Esophagus squamous epithelium (tissue), 4 donors: Measurements from ENCODE around the gene SMAD3.

ENCODE experiments used
- POLR2A ChIP-seq, 4 donors: fragments of 450-650 bp; IDR thresholded peaks; one replicate each; pipeline ENCODE4 v1.6.1; 2017; ENCODE audit warnings: antibody characterized with exemption in 4 of 4, mild to moderate bottlenecking in 4 of 4, moderate library complexity in 3 of 4
- TF ChIP-seq, protein P1 (sequence below), 6 experiments: fragments of 450-650 bp in 4 of 6; fragments of 200-600 bp in 2 of 6; sonication (generic) in 2 of 6; IDR thresholded peaks; one replicate each; pipeline ENCODE4 v1.5.1; 2016 to 2019; ENCODE audit warnings: antibody characterized with exemption in 6 of 6, mild to moderate bottlenecking in 4 of 6, moderate library complexity in 4 of 6

DNA sequence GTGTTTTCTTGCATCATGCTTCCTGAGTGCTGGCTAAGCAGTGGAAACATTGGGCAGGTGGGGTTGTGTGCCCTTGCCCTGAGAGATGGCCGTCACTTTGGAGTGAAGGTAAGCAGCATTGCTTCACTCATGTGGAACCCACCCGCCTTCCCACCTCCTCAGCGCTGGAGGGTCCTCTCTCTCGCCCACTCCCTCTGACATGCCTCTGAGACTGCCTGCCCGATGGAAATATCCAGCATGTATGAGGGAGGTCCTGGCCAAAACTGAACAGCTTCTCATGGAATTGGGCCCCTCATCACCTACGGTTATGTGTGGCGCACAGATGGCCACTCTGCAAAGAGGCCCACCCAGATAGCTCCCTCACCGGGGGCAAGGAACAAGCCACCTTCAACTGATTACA lies 48.6 kb downstream of the SMAD3 start:
- TF ChIP-seq, protein P1, sequence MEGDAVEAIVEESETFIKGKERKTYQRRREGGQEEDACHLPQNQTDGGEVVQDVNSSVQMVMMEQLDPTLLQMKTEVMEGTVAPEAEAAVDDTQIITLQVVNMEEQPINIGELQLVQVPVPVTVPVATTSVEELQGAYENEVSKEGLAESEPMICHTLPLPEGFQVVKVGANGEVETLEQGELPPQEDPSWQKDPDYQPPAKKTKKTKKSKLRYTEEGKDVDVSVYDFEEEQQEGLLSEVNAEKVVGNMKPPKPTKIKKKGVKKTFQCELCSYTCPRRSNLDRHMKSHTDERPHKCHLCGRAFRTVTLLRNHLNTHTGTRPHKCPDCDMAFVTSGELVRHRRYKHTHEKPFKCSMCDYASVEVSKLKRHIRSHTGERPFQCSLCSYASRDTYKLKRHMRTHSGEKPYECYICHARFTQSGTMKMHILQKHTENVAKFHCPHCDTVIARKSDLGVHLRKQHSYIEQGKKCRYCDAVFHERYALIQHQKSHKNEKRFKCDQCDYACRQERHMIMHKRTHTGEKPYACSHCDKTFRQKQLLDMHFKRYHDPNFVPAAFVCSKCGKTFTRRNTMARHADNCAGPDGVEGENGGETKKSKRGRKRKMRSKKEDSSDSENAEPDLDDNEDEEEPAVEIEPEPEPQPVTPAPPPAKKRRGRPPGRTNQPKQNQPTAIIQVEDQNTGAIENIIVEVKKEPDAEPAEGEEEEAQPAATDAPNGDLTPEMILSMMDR (IDR thresholded peaks at IDR 0.05) = no peak
- no peak for TF ChIP-seq POLR2A (IDR thresholded peaks at IDR 0.05)
